ENCODE data around the gene TMEM120B.

Gene TMEM120B

GRCh38 chr12:121822393-121823100 is 110.0 kb downstream of the TMEM120B start:
- TF ChIP-seq EZH2phosphoT487 (IDR thresholded peaks at IDR 0.05; ENCODE audit: borderline replicate concordance) = no peak
- no peak for TF ChIP-seq CTCF (conservative IDR thresholded peaks at IDR 0.05; ENCODE audit: low read length)
- Histone ChIP-seq H3K4me2 (ENCODE audit: low read depth, low read length, poor library complexity, severe bottlenecking) (no peak overlapping the region), H3K36me3 (ENCODE audit: insufficient read depth, low read length) (peaks cover 36% of the 10 kb centered on the region; the same call in 1 of the 2 replicates)

GRCh38 chr12:121823101-121823726 is 110.7 kb downstream of the TMEM120B start:
- Histone ChIP-seq H3K4me1 (ENCODE audit: insufficient read depth, low read length, poor library complexity, severe bottlenecking) (no peaks in the 10 kb centered on the region), H3K79me2 (ENCODE audit: insufficient read depth, low read length) (no peaks in the 10 kb centered on the region), H2AFZ (ENCODE audit: low read length) (no peak overlapping the region), H3K27me3 (ENCODE audit: insufficient read depth, low read length, poor library complexity, severe bottlenecking) (no peaks in the 10 kb centered on the region), H3F3A (ENCODE audit: low read depth) (no peaks in the 10 kb centered on the region), H3K9me3 (ENCODE audit: insufficient read depth, low read depth, low read length) (no peaks in the 10 kb centered on the region), H3K9ac (ENCODE audit: low read depth, low read length, poor library complexity, severe bottlenecking) (no peak overlapping the region), H3K36me3 (ENCODE audit: insufficient read depth, low read length) (peaks cover 37% of the 10 kb centered on the region; the same call in 1 of the 2 replicates), H3K4me2 (ENCODE audit: low read depth, low read length, poor library complexity, severe bottlenecking) (no peak overlapping the region), H3K9me2 (replicated peaks; ENCODE audit: low read depth, low read length) (no peaks in the 10 kb centered on the region), H3K4me3 (ENCODE audit: low read length, poor library complexity, severe bottlenecking) (no peak overlapping the region), H4K20me1 (ENCODE audit: insufficient read depth, low read length, poor library complexity, severe bottlenecking) (no peaks in the 10 kb centered on the region)
- TF ChIP-seq EZH2phosphoT487 (IDR thresholded peaks at IDR 0.05; ENCODE audit: borderline replicate concordance) = no peak
- TF ChIP-seq CTCF (conservative IDR thresholded peaks at IDR 0.05; ENCODE audit: low read length) = no peak

More at GRCh38 chr12:121822393-121823100, 110.0 kb downstream of the TMEM120B start:
- Histone ChIP-seq H3K9me3 (ENCODE audit: insufficient read depth, low read depth, low read length) (no peaks in the 10 kb centered on the region), H2AFZ (ENCODE audit: low read length) (no peak overlapping the region), H3K79me2 (ENCODE audit: insufficient read depth, low read length) (no peaks in the 10 kb centered on the region), H3K27me3 (ENCODE audit: insufficient read depth, low read length, poor library complexity, severe bottlenecking) (no peaks in the 10 kb centered on the region), H3K9ac (ENCODE audit: low read depth, low read length, poor library complexity, severe bottlenecking) (no peak overlapping the region), H3K4me1 (ENCODE audit: insufficient read depth, low read length, poor library complexity, severe bottlenecking) (no peaks in the 10 kb centered on the region), H3F3A (ENCODE audit: low read depth) (no peaks in the 10 kb centered on the region), H3K9me2 (replicated peaks; ENCODE audit: low read depth, low read length) (no peaks in the 10 kb centered on the region), H4K20me1 (ENCODE audit: insufficient read depth, low read length, poor library complexity, severe bottlenecking) (no peaks in the 10 kb centered on the region), H3K4me3 (ENCODE audit: low read length, poor library complexity, severe bottlenecking) (no peak overlapping the region)

GRCh38 chr12:121823727-121824115 is 111.2 kb downstream of the TMEM120B start:
- no peak for TF ChIP-seq CTCF (conservative IDR thresholded peaks at IDR 0.05; ENCODE audit: low read length)
- no peak for TF ChIP-seq EZH2phosphoT487 (IDR thresholded peaks at IDR 0.05; ENCODE audit: borderline replicate concordance)
- Histone ChIP-seq H3K9me2 (replicated peaks; ENCODE audit: low read depth, low read length) (no peaks in the 10 kb centered on the region), H3K9ac (ENCODE audit: low read depth, low read length, poor library complexity, severe bottlenecking) (no peak overlapping the region), H3K4me3 (ENCODE audit: low read length, poor library complexity, severe bottlenecking) (no peak overlapping the region), H3K36me3 (ENCODE audit: insufficient read depth, low read length) (peaks cover 41% of the 10 kb centered on the region; the same call in 1 of the 2 replicates), H2AFZ (ENCODE audit: low read length) (no peak overlapping the region), H3K4me1 (ENCODE audit: insufficient read depth, low read length, poor library complexity, severe bottlenecking) (no peaks in the 10 kb centered on the region), H3K4me2 (ENCODE audit: low read depth, low read length, poor library complexity, severe bottlenecking) (no peak overlapping the region), H3F3A (ENCODE audit: low read depth) (no peaks in the 10 kb centered on the region), H3K27me3 (ENCODE audit: insufficient read depth, low read length, poor library complexity, severe bottlenecking) (no peaks in the 10 kb centered on the region), H3K79me2 (ENCODE audit: insufficient read depth, low read length) (no peaks in the 10 kb centered on the region), H3K9me3 (ENCODE audit: insufficient read depth, low read depth, low read length) (no peaks in the 10 kb centered on the region), H4K20me1 (ENCODE audit: insufficient read depth, low read length, poor library complexity, severe bottlenecking) (no peaks in the 10 kb centered on the region)
